ENCODE measurements around the gene PCDH9.

PCDH9 gene

DNA sequence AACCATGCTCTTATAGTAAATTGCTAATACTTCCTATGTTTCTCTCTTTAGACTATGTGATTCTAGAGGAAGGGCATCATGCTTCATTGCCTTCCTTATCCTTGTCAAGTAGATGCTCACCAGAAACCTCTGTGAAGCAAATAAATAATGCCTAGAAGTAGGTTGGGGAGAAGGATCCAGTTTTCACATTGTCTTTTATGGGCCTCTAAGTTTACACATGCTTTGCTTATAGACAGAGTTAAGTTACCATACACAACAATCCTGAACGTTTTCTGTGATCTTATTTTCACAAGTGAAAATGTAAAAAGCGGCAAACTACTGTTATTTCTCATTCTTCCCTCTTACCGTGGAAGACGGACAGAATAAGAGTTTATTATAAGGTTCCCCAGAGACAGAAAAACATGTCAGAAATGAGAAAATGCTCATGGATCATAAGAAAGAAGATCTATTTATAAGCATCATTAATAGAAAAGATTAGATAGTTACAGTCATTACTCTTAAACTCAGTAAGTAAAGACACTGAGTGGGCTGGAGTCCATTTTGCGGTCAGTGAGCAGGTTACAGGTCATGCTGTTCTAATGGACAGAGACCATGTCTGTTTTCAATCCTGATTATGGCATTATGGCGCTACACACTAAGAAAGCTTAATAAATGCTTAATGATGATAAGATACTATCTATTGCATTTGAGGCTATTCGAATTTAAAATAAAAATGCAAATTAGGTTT lies 723.9 kb downstream of the PCDH9 start:
- DNase-seq: no peak

DNA sequence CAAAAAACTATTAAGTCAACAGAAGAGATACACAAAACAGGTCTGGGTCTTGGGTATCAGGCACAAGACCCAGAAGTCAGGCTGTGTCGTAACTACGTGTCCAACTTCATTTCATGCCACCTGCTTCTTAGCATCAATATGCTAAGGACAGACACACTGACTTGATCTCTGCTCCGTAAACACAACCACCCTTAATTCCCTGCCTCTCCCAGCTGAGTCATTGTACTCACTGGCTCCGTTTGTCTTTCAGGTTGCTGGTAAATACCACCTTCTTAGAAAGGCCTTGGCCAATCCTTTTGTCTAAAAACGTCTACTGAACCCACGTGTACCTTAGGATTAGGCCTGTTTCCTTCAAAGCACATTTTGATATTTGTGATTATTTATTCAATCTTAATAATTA lies 726.2 kb downstream of the PCDH9 start:
- no peak for DNase-seq

DNA sequence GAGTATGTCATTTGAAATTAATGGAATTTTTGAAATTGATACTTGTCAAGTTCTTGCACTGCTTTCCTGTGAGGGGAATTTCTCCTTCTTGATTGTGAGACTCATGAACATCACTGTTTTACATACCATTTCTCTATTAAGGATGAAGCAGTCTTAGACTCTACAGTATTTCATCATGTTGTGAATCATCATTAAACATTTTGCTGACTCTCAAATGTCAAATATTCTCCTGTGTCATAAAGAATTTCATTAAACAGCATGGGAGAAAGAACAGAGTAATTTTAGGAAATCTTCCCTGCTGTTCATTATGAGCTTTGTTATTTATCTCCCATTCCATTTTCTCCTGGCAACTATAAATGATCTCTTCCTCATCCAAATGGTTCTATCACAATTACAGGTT lies 729.0 kb downstream of the PCDH9 start:
- no peak for DNase-seq

DNA sequence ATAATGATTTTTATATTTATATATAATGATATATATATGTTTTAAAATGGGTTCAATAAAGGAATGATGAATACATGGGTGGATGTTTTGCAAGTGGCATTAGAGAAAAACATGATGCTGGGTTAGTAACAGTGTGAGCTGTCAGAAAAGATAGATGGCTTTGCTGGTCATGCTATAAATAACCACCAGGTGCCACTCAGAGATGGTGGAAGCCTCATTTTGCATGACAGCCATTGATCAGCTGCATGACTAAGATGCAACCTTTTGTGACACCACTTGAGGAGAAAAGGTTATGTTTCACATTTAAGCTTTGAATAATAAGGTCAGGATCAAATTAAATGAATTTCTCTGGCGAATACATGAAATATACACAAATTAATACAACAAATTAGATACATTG lies 737.7 kb downstream of the PCDH9 start:
- no peak for DNase-seq

DNA sequence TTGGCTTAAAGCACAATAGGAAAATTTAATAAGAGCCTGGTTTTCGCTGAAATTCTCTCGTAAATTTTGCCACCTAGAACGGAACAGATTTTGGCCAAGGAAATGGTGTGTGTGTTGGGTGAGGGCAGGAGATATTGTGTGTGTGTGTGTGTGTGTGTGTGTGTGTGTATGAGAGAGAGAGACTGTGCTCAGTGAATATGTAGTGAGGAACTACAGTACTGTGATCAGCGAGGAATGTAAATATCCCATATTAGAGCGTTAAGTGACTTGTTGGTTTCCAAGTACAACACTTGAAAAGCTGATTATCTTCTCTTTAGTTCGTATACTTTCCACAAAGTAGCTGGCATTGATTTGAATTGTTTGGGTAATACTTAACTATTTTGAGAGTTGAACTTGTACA lies 738.9 kb downstream of the PCDH9 start:
- no peak for DNase-seq

DNA sequence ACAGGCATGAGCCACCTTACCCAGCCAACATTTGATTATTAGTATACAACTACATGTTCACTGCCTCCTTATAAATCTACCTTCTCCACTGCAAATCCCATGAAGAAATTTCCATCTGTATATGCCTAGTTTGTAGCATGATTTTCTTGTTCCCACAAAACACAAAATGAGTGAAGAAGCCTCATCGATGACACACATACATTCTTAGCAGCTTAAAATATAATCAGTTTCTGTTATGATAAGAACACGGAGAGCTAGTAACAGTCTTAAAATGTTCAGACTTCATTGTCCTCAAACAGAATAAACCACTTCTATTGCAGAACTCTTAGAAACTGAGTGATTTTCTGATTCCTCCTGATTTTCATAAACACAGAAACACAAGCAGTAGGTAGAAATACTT lies 740.5 kb downstream of the PCDH9 start:
- no peak for DNase-seq

DNA sequence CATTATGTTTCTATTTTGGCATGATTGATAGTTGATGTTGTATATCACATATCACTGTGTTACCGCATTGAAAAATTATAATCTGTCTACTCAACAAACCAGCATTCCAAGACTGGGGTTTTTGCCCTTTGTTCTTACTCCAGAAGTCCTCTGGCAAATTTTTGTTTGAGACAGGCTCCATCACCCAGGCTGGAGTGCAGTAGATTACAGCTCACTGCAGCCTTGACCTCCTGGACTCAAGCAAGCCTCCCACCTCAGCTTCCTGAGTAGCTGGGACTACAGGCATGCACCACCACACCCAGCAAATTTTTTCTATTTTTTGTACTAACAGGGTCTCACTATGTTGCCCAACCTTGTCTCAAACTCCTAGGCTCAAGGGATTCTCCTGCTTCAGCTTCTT lies 741.0 kb downstream of the PCDH9 start:
- no peak for DNase-seq

DNA sequence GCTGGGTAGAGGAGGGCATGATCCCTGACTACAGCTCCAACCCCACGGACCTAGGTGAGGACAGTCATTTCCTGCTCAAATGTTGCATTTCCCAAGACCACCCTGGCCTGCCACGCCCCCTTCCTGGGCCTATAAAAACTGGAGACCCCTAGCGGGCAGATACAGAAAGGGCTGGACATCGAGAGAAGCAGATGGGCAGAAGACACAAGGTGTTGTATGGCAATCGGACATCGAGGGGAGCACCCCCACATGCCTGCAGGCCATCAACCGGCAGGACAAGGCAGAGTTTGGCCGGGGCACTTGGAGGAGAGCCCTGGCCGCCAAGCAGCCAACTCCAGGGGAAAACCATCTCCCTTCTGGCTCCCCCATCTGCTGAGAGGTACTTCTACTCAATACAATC lies 746.4 kb downstream of the PCDH9 start:
- DNase-seq: no peak

DNA sequence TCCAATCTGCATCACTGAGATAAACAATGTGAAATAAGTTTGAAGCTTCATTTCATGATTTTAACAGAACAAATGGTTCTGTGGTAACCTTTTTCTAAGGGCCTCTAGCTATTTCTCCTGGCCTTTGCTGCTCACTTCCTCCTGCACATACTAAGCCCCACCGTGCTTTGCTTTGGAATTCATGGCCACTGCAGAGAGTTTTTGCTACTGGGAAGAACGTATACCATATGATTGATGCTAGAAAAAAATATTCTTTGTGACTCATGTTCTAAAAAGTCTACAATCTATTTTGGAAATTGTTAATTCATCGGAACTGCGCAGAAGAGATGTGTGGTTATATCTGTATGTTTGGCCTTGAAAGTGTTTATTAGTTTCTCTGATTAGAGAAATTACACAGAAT lies 747.3 kb downstream of the PCDH9 start:
- no peak for DNase-seq

DNA sequence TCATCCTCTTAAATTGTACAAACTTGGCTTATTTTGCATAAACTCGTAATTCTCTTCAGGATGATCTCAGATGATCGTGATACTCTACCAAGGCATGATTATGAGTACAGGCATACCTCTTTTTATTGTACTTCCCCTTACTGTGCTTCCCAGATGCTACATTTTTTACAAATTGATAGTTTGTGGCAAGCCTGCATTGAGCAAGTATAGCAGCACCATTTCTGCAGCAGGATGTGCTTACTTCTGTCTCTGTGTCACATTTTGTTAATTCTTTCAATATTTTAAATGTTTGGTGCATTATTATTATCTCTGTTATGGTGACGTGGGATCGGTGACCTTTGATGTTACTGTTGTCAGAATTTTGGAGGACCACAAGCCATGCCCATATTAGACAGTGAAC lies 752.3 kb downstream of the PCDH9 start:
- DNase-seq: no peak

DNA sequence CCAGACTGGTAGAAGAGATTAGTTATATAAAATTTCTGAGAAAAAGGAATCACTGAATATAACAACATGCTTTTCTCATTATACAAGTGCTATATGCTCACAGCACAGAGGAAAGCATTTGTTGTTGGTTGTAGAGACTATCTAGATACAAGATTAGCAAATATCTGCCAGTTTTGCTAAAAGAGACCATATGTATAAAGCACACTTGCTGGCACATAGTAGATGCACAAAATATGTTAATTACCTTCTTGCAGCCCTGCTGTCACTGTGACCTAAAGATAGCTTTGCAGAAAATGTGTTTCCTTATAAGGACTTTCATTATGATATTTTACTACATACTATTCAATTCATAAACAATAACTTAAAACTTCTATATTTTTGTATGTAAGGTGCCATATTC lies 755.1 kb downstream of the PCDH9 start:
- no peak for DNase-seq

DNA sequence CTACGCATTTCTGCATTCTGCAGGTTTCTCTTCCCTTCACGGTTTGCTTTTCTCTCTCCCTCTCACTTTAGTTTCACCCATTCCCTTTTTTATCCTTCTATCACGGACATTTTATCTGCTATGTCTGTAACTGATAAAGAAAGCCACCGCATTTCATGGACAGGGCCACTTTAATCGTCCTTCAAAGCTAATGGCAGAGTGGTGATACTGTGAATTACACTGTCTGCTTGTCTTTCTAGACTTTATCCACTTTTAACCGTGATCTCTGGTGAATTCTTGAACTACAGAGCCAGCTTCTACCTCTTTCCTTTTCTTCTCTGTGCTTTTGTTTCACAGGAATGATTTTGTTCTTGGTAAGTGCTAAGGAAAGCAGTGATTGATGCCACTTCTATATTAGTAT lies 760.4 kb downstream of the PCDH9 start:
- no peak for DNase-seq

DNA sequence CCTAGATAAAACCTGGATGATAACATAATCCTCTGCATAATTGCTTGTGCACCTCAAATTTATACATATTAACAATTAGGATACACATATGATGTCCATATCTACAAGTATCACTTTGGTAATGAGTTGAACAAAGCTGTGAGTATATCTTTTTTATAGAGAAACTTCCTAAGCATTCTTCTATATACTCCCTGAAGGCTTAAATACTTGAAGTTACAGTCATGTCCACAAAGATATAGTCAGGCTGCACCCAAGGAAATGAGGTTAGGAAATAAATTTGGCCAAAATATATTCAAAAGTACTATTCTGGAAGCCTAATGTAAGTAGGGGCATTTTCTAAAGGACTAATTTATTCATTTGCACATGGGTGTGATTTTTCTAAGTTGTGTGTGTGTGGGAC lies 761.5 kb downstream of the PCDH9 start:
- DNase-seq: no peak

DNA sequence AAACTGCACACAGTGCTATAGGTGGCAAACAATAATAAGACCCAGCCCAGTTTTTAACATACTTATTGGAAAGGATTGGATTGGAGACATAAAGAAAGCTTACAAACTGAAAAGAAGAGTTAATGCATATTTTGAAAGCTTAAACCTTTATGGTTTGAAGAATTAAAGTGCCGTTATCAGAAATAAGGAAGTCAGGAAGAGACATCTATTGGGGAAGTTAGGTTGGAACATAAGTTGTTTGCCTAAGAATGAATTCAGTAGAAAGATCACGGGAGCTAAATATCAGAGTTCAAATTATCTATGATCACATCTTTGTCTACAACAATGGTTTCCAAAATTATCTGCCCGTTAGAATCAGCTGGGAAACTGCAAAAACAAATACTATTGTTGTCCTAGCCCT lies 767.9 kb downstream of the PCDH9 start:
- no peak for DNase-seq

DNA sequence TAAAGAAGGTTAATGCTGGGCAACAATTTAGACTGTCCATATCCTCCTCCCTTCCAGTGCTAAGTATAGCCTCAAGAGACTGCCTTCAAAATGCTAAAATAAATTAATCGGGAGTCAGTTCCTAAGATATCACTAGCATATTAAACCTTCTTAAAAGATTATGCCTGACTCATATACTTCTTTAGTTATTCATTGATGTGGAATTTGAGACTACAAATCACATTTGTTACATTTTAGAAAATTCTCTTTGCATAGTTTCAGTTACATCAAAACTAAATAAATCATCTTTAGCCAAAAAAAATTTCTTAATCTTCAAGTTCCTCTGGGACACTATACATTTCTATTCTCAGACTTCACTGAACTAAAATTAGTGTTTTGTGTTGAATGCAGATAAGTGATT lies 769.1 kb downstream of the PCDH9 start:
- no peak for DNase-seq

DNA sequence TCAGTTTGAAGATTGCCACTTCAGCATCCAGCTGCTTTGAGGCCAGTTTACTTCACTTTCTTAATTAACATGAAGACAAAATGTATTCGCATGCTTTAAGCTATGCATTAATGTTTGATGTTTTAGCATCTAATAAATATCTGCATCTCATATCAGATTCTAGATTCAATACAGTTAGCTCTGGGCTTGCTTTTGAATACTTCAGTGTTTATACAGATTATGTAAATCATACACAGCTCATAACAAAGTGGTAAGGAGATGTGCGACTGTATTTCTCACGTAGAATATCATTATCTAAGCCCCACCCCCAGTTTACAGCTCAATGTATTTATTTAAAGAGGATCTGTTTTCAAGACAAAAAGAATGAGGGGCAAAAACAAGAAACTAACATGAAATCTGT lies 770.5 kb downstream of the PCDH9 start:
- DNase-seq: no peak

DNA sequence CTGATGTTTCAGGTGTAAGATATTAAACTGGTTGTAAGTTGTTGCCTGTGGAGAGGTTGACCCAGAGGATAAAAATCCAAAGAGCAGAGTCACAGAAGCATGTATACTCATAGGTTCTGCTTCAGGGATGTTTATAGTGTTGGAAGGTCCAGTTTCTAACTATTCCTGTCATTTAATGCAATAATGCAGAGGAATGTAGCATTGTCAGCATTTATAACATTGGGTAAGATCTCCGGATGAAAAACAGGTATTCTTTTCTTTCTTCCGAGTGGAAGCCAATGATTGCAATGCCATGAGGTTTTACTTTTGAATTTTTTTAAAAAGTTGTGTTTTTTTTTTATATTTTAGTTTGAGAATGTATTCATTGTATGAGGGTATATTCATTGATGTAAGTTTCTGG lies 771.0 kb downstream of the PCDH9 start:
- no peak for DNase-seq

DNA sequence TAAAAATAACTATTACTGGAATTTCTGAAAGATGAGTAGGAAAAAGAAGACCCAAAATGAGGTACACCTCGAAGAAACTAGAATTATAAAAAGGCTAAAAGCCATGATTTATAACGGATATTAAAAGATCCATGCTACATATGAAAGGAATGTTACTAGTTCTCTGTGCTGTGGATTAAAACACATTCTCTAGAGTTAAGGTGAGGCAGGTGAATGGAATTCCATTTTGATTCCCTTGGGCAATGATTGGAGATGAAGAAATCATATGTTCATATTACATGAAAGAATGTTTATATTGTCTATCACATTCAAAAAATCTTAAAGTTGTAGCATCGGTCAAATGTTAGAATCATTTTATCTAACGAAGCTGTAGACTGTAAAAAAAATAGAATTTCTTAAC lies 783.7 kb downstream of the PCDH9 start:
- DNase-seq: no peak

DNA sequence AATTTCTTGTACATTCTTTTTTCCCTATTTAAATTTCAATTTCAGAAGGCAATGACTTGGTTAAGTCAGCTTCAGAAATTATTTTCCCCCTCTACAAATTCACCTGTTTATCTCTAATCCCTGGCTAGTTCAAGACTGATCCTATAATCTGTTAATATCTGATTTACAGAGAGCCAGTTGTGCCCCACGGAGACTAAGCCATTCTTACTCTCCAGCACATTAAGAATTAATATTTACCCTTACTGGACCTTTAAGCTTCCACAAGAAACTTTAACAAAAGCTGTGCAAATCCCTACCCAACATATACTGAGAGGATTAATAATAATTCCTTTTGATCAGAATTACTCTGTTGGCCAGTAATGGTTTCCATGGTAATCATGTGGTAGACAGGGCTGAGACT lies 786.2 kb downstream of the PCDH9 start:
- no peak for DNase-seq

DNA sequence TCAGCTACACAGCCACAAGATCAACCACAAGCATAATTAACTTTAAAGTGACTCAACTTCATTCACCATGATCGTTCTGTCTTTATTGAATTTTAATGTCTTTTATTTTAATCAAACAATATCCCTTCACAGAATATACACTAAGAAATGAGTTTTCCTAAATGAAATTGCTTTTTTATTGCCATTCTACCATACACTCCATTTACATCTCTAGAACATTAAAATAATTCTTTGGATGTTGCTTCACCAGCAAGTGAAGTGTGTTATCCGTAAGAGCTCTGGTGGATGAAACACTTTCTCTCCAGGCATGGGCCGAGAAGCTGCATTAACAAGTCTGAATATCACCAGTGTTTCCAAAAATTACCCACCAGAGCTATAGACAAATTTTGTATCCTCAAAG lies 789.2 kb downstream of the PCDH9 start:
- no peak for DNase-seq

DNA sequence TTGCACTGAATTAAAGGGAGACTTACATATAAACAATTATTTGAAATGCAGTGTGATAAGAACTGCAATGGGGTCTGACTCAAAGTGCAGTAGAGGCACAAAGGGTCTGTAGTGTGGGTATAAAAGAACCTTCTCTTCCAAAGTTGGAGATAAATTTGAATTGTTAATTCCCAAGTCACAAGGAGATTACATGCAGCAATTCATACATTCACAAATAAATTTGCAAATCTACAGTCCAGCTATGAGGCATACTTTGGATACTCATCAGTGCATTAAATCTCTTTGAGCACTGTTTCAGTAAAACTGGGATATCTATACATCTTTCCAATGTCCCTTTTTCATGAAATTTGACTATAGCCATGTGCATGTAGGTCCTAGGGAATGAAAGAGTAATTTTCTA lies 799.4 kb downstream of the PCDH9 start:
- no peak for DNase-seq

DNA sequence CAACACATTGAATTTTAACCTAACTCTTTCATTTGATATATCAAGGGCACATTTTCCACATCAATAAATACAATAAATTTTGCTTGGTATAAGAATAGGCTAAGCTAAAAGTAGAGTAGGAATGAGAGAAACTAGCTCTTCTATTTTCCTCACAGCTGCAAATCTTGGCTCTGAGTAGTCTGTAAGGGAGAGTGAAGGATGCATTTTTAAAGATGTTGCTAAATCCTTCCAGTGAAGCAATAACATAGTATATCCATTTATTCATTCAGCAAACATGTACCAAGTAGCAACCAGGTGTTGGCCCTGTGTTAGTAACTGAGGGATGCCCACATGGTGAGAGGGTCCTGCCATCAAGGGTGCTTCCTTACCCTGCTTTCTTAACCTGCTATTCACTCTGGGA lies 799.9 kb downstream of the PCDH9 start:
- no peak for DNase-seq

DNA sequence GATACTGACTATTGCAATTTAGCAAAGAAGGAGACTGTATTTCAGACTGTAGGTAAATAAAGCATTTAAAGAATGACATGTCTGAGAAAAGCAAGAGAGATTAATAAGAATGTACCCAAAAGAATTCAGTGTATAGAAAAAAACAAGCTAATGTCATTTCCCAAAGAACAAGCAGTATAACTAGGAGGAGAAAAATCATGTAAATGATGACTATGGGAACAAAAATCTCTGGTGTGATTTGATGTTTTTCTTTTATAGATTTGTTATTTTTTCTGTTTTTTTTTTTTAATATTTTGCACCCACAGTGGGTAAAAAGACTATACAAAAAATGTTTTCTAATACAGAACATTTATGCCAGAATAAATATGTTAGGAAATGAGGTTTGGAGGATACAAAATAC lies 801.0 kb downstream of the PCDH9 start:
- DNase-seq: no peak

DNA sequence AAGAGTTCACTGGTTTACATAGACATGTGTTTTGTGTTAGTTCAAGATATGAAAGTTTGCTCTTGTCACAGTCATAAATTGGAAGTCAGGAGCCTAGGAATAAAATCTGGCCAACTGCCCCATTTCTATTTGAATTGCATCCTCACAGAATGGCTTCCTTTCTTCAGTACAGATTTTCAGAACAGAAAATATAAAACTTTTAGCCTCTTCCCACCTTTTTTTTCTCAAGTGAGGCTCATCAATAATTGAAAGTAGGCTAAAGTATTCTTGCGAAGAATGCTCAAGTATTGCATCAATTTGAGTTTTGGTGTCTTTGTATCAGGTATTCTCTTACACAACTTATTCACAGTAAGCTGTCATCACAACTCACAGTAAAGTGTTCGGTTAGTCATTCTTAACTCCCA lies 802.7 kb downstream of the PCDH9 start:
- DNase-seq: no peak

DNA sequence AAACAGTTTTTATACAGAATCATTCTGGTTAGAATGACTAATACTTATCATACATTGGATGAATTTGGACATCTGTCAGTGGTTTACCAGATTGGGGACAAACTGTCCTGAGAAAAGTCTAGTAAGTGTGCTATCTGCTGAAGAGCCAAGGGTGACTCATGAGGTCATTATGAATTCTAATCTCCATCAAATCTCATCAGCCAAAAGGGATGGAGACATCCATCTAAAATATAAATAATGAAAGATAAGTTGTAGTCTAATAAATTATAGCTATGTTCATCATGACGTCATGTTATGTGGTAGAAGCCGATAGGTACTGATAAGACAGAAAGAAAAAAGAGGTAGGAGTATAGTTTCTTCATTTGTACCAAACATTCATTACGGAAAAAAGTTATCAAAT lies 804.4 kb downstream of the PCDH9 start:
- DNase-seq: no peak

DNA sequence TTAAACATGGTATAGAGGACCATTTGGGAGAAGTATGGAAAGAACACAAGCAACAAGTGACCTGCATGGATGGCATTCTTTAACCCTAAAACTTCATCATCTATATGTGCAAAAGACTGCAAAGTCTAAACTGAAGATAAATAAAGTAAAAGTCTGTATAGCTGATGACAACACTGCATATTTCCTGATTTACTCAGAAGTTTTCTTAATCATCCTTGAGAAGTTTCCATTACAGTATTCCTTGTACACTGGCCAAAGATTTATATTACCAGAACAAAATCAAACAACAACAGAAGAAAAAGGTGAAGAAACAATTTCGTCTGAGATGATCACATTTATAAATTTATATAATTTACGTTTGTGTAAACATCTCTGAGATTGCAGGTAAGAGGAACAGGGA lies 805.7 kb downstream of the PCDH9 start:
- no peak for DNase-seq
